C4-2B (cell line): Measurements from ENCODE around the gene KLK3.
A peak's percentile ranks its signal among the peaks of the same experiment; 100 is the strongest.

Source experiments
- H3K27ac ChIP-seq: fragments of 450-650 bp; 2 replicates; pipeline ENCODE4 v1.5.1; 2017
- CTCF ChIP-seq: fragments of 450-650 bp; conservative IDR thresholded peaks from 2 replicates; pipeline ENCODE4 v1.5.1; 2017; ENCODE audit warnings: mild to moderate bottlenecking
- ZFX ChIP-seq: fragments of 450-650 bp; IDR thresholded peaks from 2 replicates; pipeline ENCODE4 v1.6.1; 2017

Gene KLK3

GRCh38 chr19:50851620-50852019, 3.1 kb upstream of the KLK3 start:
- peak; percentile 85; the same call in 1 of the 2 replicates for TF ChIP-seq ZFX
- TF ChIP-seq CTCF = no peak
- H3K27ac ChIP-seq = peak overlapping the region; percentile 100

- peak overlapping the region; percentile 100 for H3K27ac ChIP-seq
- TF ChIP-seq ZFX (peak; percentile 28), CTCF (no peak)
Measured at GRCh38 chr19:50857366-50857765, 2.7 kb downstream of the KLK3 start.

DNA sequence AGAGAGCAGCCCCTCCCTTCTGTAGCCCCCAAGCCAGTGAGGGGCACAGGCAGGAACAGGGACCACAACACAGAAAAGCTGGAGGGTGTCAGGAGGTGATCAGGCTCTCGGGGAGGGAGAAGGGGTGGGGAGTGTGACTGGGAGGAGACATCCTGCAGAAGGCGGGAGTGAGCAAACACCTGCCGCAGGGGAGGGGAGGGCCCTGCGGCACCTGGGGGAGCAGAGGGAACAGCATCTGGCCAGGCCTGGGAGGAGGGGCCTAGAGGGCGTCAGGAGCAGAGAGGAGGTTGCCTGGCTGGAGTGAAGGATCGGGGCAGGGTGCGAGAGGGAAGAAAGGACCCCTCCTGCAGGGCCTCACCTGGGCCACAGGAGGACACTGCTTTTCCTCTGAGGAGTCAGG, 4.2 kb downstream of the KLK3 start:
- TF ChIP-seq ZFX (no peak), CTCF (no peak)
- peak overlapping the region; percentile 100 for H3K27ac ChIP-seq

DNA sequence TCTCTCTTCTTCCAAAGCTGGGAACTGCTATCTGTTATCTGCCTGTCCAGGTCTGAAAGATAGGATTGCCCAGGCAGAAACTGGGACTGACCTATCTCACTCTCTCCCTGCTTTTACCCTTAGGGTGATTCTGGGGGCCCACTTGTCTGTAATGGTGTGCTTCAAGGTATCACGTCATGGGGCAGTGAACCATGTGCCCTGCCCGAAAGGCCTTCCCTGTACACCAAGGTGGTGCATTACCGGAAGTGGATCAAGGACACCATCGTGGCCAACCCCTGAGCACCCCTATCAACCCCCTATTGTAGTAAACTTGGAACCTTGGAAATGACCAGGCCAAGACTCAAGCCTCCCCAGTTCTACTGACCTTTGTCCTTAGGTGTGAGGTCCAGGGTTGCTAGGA, 5.1 kb downstream of the KLK3 start:
- H3K27ac ChIP-seq = peak overlapping the region; percentile 100
- TF ChIP-seq CTCF = no peak
- no peak for TF ChIP-seq ZFX

DNA sequence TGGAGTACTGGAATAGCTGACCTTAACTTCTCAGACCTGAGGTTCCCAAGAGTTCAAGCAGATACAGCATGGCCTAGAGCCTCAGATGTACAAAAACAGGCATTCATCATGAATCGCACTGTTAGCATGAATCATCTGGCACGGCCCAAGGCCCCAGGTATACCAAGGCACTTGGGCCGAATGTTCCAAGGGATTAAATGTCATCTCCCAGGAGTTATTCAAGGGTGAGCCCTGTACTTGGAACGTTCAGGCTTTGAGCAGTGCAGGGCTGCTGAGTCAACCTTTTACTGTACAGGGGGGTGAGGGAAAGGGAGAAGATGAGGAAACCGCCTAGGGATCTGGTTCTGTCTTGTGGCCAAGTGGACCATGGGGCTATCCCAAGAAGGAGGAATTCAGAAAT, 6.3 kb downstream of the KLK3 start:
- peak overlapping the region; percentile 100 for H3K27ac ChIP-seq
- TF ChIP-seq CTCF = no peak
- TF ChIP-seq ZFX = no peak

DNA sequence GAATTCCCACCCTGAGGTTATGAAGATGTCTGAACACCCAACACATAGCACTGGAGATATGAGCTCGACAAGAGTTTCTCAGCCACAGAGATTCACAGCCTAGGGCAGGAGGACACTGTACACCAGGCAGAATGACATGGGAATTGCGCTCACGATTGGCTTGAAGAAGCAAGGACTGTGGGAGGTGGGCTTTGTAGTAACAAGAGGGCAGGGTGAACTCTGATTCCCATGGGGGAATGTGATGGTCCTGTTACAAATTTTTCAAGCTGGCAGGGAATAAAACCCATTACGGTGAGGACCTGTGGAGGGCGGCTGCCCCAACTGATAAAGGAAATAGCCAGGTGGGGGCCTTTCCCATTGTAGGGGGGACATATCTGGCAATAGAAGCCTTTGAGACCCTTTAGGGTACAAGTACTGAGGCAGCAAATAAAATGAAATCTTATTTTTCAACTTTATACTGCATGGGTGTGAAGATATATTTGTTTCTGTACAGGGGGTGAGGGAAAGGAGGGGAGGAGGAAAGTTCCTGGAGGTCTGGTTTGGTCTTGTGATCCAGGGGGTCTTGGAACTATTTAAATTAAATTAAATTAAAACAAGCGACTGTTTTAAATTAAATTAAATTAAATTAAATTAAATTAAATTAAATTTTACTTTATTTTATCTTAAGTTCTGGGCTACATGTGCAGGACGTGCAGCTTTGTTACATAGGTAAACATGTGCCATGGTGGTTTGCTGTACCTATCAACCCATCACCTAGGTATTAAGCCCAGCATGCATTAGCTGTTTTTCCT, 7.0 kb downstream of the KLK3 start:
- TF ChIP-seq CTCF (no peak), ZFX (no peak)

DNA sequence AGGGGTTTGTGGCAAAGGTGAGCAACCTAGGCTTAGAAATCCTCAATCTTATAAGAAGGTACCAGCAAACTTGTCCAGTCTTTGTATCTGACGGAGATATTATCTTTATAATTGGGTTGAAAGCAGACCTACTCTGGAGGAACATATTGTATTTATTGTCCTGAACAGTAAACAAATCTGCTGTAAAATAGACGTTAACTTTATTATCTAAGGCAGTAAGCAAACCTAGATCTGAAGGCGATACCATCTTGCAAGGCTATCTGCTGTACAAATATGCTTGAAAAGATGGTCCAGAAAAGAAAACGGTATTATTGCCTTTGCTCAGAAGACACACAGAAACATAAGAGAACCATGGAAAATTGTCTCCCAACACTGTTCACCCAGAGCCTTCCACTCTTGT, 14.8 kb downstream of the KLK3 start:
- H3K27ac ChIP-seq = peak overlapping the region; percentile 100
- TF ChIP-seq CTCF = no peak
- TF ChIP-seq ZFX = no peak

More for the DNA sequence above, 7.0 kb downstream of the KLK3 start:
- H3K27ac ChIP-seq = peak overlapping the region; percentile 100
